GM12878 (cell line): ENCODE results near the gene CDKL1. TPM values are rescaled to one million over a fixed set of nuclear protein-coding genes. Genes with fewer than 3 reads are reported as not detected.

Source experiments
- ATAC-seq: fragments of 200-7000 bp; cut with Tn5 transposase; 3 replicates; pipeline ENCODE4 v1.9.1; 2020; ENCODE audit warnings: mild to moderate bottlenecking, moderate library complexity
- BruUV-seq: library from RNA; stranded (reverse); fragments of 400-500 nt; replicated peaks from 2 replicates; lab custom pipeline; 2021; lab: Mats Ljungman, UMichigan
- CTCF ChIA-PET: fragments of 300-600 bp; sonication (Branson Sonifier 250); formaldehyde crosslinking; extraction: SDS; loops from one replicate; lab custom pipeline; 2021; ENCODE audit warnings: inconsistent platforms; lab: Yijun Ruan, JAX
- POLR2A ChIA-PET: fragments of 350-600 bp; formaldehyde crosslinking; extraction: SDS; loops from one replicate; lab custom pipeline; 2021; ENCODE audit warnings: inconsistent platforms; lab: Charles Lee
- RAD21 ChIA-PET: fragments of 300-600 bp; sonication (Branson Sonifier 250); formaldehyde crosslinking; loops from one replicate; lab custom pipeline; 2023; ENCODE audit warnings: antibody characterized with exemption; ENCODE audit not compliant: unreplicated experiment; lab: Charles Lee
- SMC1A ChIA-PET: fragments of 300-600 bp; sonication (Branson Sonifier 250); formaldehyde crosslinking; loops from one replicate; lab custom pipeline; 2023; ENCODE audit not compliant: unreplicated experiment, uncharacterized antibody; lab: Charles Lee
- DNase-seq: peaks from one replicate; pipeline ENCODE4 v3.0.0-alpha.2; 2011; ENCODE audit warnings: low read depth, low spot score
- FAIRE-seq: peaks from 3 replicates; lab custom pipeline; 2011; peaks lifted over from hg19 to GRCh38; lab: Jason Lieb, UNC
- H2AFZ ChIP-seq: 2 replicates; pipeline ENCODE4 v1.6.0; 2011; ENCODE audit warnings: low read depth, low read length, control low read depth; ENCODE audit not compliant: control insufficient read depth
- H3K27ac ChIP-seq: 2 replicates; pipeline ENCODE4 v1.5.1; 2011; ENCODE audit warnings: control low read depth; ENCODE audit not compliant: control insufficient read depth, insufficient read depth
- H3K27me3 ChIP-seq, 2 experiments: replicated peaks in 1 of 2; 2 replicates each; pipeline versions ENCODE4 v1.6.0 to v1.6.1; 2011; ENCODE audit warnings: low read length in 1 of 2; ENCODE audit not compliant: control insufficient read depth in 2 of 2, insufficient read depth in 2 of 2
- H3K36me3 ChIP-seq, 2 experiments: 2 replicates each; pipeline ENCODE4 v1.5.1; 2011; ENCODE audit warnings: low read length in 1 of 2; ENCODE audit not compliant: control insufficient read depth in 2 of 2, insufficient read depth in 2 of 2
- H3K4me1 ChIP-seq: 2 replicates; pipeline ENCODE4 v1.6.1; 2011; ENCODE audit warnings: mild to moderate bottlenecking, low read length, moderate library complexity, mixed read lengths; ENCODE audit not compliant: control insufficient read depth, insufficient read depth
- H3K4me2 ChIP-seq: 2 replicates; pipeline ENCODE4 v1.6.0; 2011; ENCODE audit warnings: control low read depth; ENCODE audit not compliant: control insufficient read depth, insufficient read depth
- H3K4me3 ChIP-seq: fragments of 200-600 bp; sonication (generic); 2 replicates; pipeline ENCODE4 v1.5.1; 2016
- H3K79me2 ChIP-seq: 2 replicates; pipeline ENCODE4 v1.6.0; 2011; ENCODE audit warnings: low read length; ENCODE audit not compliant: control insufficient read depth, insufficient read depth
- H3K9ac ChIP-seq: 2 replicates; pipeline ENCODE4 v1.8.0; 2011; ENCODE audit warnings: low read length, control low read depth, mixed read lengths; ENCODE audit not compliant: control insufficient read depth, insufficient read depth
- H3K9me3 ChIP-seq: replicated peaks from 3 replicates; pipeline ENCODE4 v1.5.1; 2011; ENCODE audit warnings: mild to moderate bottlenecking, low read length; ENCODE audit not compliant: control insufficient read depth, insufficient read depth
- H4K20me1 ChIP-seq: 2 replicates; pipeline ENCODE4 v1.6.0; 2011; ENCODE audit not compliant: control insufficient read depth, insufficient read depth
- FOXM1 ChIP-seq: IDR thresholded peaks from 2 replicates; pipeline ENCODE4 v1.6.1; 2012; ENCODE audit warnings: low read depth, mild to moderate bottlenecking, inconsistent platforms, low read length, moderate library complexity
- SREBF1 ChIP-seq: IDR thresholded peaks from 2 replicates; pipeline ENCODE4 v1.6.1; 2012; ENCODE audit warnings: mild to moderate bottlenecking, low read length
- SUPT20H ChIP-seq: IDR thresholded peaks from 2 replicates; pipeline ENCODE4 v1.6.1; 2011; ENCODE audit warnings: low read depth, mild to moderate bottlenecking, low read length, moderate library complexity, borderline replicate concordance; ENCODE audit not compliant: control insufficient read depth
- TARDBP ChIP-seq: IDR thresholded peaks from 2 replicates; pipeline ENCODE4 v1.6.1; 2016; ENCODE audit warnings: borderline replicate concordance
- WGBS: methylation state at CpG from one replicate; pipeline ENCODE4 v1.1.6; 2016; ENCODE audit warnings: low lambda C conversion rate; ENCODE audit not compliant: insufficient replicate concordance, insufficient coverage; ENCODE audit errors: missing lambda C conversion rate; 5-methylcytosine and 5-hydroxymethylcytosine counted together
- in situ Hi-C: fragments of 300-500 bp; cut with MboI; formaldehyde crosslinking; loops from 9 replicates; pipeline ENCODE4 v1.14.3; 2018; ENCODE audit warnings: mixed read lengths
- intact Hi-C: fragments of 100-400 bp; cut with micrococcal nuclease; formaldehyde crosslinking; loops from one replicate; pipeline ENCODE4 v1.14.2; 2022; ENCODE audit not compliant: unreplicated experiment
- polyA plus RNA-seq, 11 experiments: library from polyadenylated mRNA; depleted of rRNA in 4 of 11; unstranded in 6 of 11; stranded (reverse) in 5 of 11; fragments of >200 nt; fragmentation: Nextera tagmentation in 4 of 11; fragmentation: Illumina TruSeq in 1 of 11; extraction: Ambion mirVana in 4 of 11; extraction: Trizol in 1 of 11; gene quantifications; 1 replicate in 1 of 11; 2 replicates in 10 of 11; pipeline versions ENCODE4 v1.2.1 to v1.2.3, GENCODE V29; 2011 to 2016; ENCODE audit warnings: inconsistent platforms in 2 of 11, missing spikeins in 2 of 11, low read depth in 1 of 11
- total RNA-seq, 4 experiments: library from RNA; depleted of rRNA in 3 of 4; stranded (reverse); fragments of >200 nt in 3 of 4; fragmentation: Illumina TruSeq in 1 of 4; extraction: Trizol in 1 of 4; gene quantifications; 2 replicates each; pipeline versions ENCODE4 v1.2.1 to v1.2.3, GENCODE V29; 2013 to 2021

CDKL1 gene
- total and polyA plus RNA-seq, 10 of the 15 experiments (the other 5 are each of a cell fraction or from before 2014, with no cell fraction given): 9.0 to 19.0 (median 11.1) TPM

GRCh38 chr14:50425816-50426215, 29.1 kb upstream of the CDKL1 start:
- FAIRE-seq (no peak), DNase-seq (no peak), ATAC-seq (no peak)
- in situ Hi-C loops: no loop called here
- Histone ChIP-seq H3K79me2 (no peaks in the 10 kb centered on the region), H2AFZ (no peak overlapping the region), H4K20me1 (no peaks in the 10 kb centered on the region), H3K4me2 (no peak overlapping the region), H3K9ac (no peak overlapping the region), H3K4me1 (no peaks in the 10 kb centered on the region), H3K4me3 (no peak overlapping the region), H3K27ac (no peak overlapping the region), H3K9me3 (no peaks in the 10 kb centered on the region), H3K36me3 (no peaks in the 10 kb centered on the region; a peak in 1 of 4 replicates), H3K27me3 (no peaks in the 10 kb centered on the region)
- no TSS peak for BruUV-seq
- CTCF ChIA-PET: no interaction called here
- POLR2A ChIA-PET: no interaction called here
- SMC1A ChIA-PET: no interaction called here
- intact Hi-C loops: no loop called here
- 73% methylated on average over 3 of the region's 3 CpGs for WGBS
- RAD21 ChIA-PET: no interaction called here
- TF ChIP-seq SUPT20H (no peak), TARDBP (no peak), SREBF1 (no peak)

GRCh38 chr14:50425105-50425504, 28.4 kb upstream of the CDKL1 start:
- ChIA-PET SMC1A (interaction anchor here (0.6 to 0.9 kb wide), 4 partner anchors 18 to 464 kb away, joined by 3 read pairs; partner anchors contain the start of gene CDKL1), POLR2A (no interaction called here)
- H3K9me3 ChIP-seq: no peaks in the 10 kb centered on the region

More at GRCh38 chr14:50425105-50425504, 28.4 kb upstream of the CDKL1 start:
- RAD21 ChIA-PET: no interaction called here
- Histone ChIP-seq H3K36me3 (no peaks in the 10 kb centered on the region; a peak in 1 of 4 replicates), H3K4me1 (no peaks in the 10 kb centered on the region), H4K20me1 (no peaks in the 10 kb centered on the region), H3K79me2 (no peaks in the 10 kb centered on the region), H3K27me3 (no peaks in the 10 kb centered on the region), H3K9ac (no peak overlapping the region), H3K4me3 (no peak overlapping the region), H3K4me2 (no peak overlapping the region), H2AFZ (no peak overlapping the region), H3K27ac (no peak overlapping the region)
- TF ChIP-seq FOXM1: no peak
- in situ Hi-C loops: no loop called here
- BruUV-seq: no TSS peak
- WGBS: 100% methylated on average over 2 of the region's 2 CpGs
- ATAC-seq (no peak), DNase-seq (no peak), FAIRE-seq (no peak)
- intact Hi-C loops: no loop called here
- CTCF ChIA-PET: interaction anchor here (0.6 kb wide), 1 partner anchor 250 kb away, joined by 3 read pairs; no protein-coding TSS in a partner anchor
